ENCODE results near the gene KEL.

- no peak for TF ChIP-seq GATA3 (IDR thresholded peaks at IDR 0.05; ENCODE audit: low read depth, low read length)
- TF ChIP-seq GATA2 (IDR thresholded peaks at IDR 0.05; ENCODE audit: low read depth, low read length), result no peak
Observed at GRCh38 chr7:142962991-142963390, 828 bp upstream of the KEL start.

Measured in SH-SY5Y (cell line).